ENCODE measurements around the gene TREH.

Gene TREH

DNA sequence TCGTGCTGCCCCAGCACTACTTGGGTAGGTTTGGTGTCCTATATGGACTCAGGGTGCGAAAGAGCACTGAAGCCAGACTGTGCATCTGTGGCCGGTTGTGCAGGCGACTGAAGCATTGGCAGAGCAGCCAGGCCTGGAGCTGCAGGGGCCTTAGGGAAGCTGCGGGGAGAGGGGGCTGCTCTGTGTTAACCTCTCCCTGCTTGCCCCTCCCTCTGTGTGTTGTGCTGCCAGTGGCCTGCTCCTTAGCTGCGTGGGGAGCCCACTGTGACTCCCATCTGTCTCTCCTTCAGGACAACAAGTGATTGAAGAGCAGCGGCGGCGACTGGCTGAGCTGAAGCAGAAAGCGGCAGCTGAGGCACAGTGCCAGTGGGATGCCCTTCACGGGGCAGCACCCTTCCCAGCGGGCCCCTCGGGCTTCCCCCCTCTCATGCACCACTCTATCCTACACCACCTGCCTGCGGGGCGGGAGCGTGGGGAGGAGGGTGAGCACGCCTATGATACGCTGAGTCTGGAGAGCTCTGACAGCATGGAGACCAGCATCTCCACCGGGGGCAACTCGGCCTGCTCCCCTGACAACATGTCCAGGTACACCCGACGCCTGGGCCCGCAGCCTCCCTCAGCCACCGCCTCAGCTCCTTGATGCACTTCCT is 34.3 kb downstream of the TREH start:
- DNase-seq = no peak

DNA sequence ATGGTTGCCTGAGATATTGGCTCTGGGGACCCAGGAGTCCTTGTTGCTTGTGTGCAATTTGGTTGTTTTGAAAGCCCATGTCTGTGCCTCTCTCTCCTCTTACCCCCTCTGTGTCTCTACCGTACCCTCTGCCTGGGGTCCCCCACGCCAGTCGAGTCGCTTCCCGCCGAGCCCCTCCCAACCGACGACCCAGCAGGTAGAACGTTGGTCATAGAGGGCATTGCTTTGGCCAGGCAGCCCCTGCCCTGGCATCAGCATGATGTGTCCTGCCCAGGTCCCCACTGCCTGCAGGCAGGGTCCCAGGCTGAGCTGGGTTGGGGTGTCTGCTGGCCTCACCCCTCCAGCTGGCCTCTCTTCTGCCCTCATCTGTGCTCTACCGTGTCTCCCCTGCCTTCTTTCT is 35.0 kb downstream of the TREH start:
- no peak for DNase-seq

DNA sequence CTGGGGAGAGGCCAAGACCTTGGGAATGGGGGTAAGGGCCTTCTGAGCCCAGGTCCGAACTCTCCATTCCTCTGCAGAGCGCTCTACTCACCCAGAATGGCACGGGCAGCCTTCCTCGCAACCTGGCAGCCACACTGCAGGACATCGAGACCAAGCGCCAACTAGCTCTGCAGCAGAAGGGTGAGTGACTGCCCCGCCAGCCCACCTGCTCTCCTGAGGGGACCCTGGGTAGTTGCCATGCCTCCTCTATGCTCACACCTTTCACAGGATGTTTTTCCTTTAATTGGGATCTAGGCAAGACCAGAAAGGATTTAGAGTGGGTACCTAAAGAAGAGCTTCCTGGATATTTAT is 35.5 kb downstream of the TREH start:
- DNase-seq = no peak

DNA sequence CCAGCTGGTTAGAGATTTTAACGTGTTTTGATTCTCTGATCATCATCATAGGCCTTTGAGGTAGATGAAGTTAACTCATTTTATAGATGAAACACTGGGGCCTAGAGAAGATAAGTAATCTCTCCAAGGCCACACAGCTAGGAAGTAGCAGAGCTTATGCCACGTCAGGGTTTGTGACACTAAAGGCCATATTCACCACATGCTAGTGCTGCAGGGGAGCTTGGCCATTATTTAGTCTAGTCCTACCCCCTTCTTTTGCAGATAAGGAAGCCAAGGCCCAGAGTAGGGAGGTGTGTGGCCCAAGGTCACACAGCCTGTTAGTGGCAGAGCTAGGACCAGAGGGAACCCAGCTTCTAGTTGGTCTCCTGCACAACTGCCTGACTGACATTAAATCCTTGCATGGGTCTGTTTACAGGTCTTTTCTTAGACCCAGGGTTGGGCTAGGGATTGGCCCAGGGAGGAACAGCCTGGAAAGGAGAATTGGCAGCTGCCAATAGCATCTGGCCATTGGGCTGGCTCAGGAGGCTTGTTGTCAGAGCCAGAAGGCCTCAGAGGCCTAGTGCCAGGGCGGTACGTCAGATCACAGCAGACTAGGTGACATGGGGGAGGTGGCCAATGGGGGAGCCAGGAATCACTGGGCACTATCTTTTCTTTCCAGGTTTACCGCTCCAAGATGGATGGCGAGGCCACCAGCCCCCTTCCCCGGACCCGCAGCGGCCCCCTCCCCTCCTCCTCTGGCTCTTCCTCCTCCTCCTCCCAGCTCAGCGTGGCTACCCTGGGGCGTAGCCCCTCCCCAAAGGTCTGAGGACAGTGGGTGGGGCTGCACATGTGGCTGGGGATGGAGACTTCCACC is 36.1 kb downstream of the TREH start:
- DNase-seq = no peak

DNA sequence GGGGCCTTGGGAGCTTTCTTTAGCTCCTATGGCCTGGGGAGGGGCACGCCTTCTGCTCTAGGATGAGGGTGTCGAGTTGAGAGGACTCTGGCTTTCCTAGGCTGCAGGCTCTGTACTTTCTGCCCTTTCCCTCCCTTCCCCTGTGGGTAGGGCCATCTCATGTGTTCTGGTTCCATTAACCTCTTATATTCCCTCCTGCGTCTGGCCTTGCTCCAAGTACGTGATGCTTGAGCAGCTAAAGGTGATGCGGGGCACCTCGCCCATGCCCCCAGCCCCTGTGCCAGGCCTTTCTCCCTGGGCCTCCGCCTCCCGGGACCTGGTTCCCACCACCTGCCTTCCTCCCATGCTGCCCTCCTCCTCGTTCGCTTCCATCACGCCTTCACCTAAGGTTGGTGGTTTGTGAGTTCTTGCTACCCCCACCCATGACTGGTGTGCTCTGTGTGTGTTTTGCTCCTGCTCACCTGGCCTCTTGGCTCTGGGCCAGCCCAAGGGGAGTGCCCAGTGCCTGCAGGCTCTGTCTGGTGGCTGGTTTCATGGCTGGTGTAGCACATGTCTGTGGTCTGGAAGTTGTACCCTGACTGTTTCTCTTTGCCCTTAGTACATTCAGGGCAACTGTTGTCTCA is 37.9 kb downstream of the TREH start:
- no peak for DNase-seq

DNA sequence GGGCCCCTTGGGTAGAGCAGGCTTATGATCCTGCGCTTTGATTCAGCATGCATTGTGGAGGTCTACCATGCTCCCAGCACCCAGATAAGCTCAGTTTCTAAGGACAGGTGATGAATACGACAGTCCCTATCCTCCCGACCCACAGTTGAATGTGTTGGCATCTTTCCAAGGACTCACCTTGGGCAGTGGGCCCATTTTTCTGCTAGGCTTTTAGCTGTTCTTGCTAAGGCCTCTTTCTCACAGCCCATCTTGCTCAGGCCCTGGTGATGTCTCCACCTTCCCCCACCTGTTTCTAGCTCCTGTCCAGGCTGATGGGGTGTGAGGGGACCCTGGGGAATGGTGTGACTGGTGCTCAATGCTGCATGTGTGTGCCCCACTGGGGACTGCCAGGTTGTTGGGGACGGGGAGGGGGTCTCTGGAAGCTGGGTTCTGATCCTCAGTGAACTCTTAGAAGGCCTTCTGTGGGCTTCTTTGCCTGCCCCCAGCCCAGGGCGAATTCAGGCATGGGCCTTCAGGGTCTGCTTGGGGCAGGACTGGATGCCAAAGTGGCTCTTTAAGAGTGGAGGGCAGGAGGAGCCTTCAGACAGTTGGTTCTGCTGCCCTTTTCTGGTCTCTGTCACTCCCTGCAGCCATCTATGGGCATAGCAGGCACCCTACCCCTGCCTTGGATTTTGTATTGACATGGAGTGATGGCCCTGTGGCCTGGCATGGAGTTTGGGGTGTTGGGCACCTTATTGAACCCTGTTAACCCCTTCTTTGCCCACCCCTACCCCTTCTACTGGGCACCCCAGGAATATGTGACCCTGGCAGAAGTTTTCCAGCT is 38.9 kb downstream of the TREH start:
- DNase-seq = no peak

DNA sequence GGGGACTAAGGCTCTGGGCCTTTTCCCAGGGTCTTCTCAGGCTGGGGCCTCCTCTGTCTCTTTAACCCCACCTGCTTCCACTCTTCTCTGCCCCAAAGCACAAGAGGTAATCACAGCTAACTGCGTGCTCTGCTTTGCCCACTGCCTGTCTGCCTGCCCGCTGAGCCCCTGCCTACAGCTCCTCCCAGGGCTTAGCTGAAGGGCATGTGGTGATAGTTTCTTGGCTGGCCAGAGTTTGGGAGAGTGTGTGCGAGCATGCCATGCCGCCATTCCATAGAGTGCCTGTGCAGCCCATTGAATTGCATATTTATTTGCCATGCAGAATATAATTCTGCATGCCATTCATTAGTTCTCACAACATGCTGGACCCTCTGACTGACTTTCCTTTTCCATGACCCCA is 39.6 kb downstream of the TREH start:
- DNase-seq = no peak

DNA sequence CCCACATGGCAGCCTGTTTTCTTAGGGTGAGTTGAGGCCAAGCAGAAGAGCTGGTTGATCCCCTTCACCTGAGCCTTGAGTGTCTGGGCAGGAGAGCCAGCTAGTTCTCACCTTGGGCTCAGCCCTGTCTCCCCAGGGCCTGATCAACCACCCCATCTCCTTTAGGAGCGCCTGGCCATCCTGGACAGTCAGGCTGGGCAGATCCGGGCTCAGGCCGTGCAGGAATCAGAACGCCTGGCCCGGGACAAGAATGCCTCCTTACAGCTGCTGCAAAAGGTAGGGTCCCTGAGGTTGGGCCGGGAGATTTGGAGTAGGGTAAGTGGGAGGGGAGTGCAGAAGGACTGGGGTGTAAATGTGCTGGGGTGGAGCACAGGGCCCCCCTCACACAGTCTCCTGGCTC is 40.7 kb downstream of the TREH start:
- no peak for DNase-seq

DNA sequence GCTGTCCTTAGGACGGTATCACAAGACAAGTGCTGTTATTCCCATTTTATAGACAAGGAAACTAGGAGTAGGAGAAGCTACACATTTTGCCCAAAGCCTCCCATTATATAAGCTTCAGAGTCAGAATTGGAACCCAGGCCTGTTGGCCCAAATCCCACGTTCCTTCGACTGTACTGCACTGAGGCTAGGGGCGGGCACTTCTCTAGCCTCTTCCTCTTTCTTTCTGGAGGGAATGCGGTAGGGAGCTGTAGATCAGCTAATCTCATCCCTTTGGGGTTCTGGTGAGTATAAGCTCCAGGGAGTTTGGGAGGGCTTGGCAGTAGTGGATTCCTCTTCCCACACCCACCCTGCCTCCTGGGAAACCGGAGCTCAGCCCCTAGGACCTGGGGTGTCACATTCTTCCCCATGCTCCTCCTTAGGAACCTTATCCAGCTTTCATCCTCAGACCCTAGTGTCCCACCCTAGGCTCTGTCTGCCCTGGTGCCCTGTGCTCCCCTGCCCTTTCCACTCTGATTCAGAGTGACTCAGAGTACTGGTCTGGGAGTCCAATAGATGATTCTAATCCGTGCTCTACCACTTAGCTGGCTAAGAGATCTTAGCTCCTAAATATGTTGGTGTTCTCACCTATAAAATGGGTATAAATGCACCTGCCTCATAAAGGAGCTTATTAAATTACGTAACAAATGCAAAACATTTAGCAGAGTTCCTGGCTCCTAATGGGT is 42.7 kb downstream of the TREH start:
- DNase-seq = no peak

DNA sequence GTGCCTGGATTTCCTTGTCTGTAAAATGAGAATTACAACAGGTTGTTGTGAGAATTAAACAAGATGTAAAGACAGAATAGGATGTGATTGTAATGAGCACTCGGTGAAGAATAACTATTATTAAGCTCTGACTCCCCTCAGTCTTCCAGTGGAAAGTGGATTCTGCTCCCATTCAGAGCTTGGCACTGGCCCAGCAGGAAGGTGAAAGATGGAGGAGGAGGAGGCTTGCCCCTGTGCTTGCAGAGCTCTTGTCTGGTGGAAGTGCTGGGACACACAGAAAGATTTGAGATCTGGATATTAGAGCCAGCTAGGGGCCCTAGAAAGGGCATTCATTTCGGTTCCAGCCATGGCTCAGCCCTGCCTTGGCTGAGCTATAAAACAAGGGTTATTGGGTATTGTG is 43.8 kb downstream of the TREH start:
- DNase-seq = no peak

DNA sequence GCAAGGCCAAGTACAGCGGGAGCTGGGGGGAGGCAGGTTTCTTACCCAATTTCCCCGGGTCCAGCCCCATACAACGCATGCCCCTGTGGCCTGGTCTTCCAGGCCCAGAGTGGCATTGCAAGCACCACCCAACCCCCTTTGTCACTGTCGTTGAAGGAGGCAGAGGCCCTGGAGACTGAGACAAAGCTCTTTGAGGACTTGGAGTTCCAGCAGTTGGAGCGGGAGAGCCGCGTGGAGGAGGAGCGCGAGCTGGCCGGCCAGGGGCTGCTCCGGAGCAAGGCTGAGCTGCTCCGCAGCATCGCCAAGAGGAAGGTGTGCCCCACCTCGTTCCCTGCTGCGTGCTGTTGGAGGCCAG is 44.2 kb downstream of the TREH start:
- DNase-seq = no peak

DNA sequence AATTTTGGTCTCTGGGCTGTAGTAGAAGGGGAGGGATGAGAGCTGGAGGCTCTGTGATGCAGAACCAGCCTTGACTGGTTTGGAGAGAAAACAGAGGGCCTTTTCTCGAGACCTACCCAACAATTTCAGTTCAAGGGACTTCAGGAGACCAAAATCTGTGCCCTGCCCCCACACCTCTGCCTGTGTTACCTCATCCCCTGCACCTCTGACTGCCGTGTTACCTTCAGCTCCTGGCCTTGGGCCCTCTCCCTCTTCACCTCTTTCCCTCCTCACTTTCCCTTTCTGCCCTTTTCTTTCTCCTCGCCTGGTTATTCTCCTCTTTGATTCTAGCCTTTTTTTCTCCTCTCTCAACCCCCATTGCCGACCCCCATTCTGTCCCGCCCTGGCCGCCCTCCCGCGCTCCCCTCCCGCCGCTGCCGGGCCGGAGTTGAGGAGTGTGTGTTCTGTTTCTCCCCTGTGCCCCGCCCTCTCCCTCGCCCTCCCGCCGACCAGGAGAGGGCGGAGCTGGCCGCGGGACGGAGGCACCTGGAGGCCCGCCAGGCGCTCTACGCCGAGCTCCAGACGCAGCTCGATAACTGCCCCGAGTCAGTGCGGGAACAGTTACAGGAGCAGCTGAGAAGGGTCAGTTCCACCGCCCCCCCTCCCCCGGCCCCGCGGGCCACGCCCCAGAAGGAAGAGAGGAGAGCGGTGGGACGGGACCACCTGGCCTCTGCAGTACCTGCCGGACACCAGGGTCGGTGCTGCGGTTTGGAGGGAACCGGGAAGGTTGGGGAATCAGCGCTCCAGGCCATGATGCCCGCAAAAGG is 44.8 kb downstream of the TREH start:
- peak in 2 of 5 donors; percentile 6 to 7 for DNase-seq

DNA sequence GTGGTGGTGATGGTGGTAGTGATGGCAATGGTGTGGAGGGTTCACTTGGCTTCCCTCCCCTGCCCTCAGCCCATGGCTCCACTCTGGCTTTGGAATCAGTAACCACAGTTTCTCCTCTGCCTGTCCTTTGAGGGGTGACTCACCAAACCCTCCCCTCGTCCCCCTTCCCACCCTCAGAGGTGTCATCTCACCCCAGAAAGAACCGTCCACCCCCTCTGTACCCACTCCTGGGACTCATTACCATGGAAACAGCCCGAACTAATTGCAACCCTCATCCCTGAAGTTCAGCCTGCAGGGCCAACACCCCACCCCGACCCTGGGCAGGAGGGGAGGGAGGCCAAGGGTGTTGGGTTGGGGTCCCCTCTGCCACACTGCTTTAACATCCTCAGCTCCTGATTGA is 45.5 kb downstream of the TREH start:
- no peak for DNase-seq

DNA sequence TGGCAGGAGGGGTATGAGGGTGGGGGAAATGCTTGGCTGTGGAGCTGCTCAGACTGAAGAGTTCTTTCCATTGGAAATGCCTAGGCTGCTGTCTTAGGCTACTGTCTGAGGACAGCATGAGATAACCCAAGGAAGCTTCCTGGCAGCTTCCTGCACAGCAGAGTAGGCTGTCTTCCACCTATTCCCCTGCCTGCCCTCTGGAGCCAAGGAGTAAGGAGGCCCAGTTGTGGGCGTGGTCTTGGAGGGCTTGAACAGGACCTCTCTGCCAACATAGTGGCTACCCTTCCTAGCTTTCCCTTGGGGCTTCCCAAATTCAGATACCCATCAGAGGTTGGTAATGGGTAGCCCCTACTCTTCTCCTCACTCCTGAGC is 46.1 kb downstream of the TREH start:
- no peak for DNase-seq

DNA sequence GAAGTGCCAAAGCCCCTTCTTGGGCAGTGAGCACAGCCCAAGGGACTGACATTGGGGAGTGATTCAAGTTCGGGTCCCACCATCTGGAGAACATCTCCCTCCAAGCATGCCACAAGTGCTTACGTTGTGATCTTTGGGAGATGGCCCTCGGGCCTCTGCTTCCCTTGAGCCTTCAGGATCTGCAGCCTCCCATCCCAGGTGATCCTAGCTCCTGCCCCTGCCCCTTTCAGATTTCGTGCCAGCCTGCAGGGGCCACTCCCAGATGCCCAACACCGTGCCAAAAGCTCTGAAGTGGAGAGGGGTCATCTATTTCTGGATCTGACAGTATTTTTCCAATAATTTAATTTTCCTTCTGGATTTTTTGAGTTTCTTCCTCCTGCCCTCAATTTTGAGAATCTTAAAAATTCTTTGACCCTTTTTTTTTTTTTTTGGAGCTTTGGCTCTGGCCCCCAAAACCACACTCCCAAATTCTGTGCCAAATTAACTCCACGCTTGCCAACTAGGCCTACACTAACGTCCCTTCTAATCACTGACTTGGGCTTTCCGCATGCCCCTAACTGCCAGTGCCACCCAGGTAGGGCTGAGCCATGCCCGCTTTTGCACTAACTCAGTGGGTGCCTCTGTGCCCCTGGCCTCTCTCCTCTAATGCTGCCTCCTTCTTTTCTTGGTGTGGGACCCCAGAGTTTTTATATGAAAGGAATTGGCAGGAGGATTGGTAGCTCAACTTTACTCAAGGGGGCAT is 46.7 kb downstream of the TREH start:
- DNase-seq = no peak

DNA sequence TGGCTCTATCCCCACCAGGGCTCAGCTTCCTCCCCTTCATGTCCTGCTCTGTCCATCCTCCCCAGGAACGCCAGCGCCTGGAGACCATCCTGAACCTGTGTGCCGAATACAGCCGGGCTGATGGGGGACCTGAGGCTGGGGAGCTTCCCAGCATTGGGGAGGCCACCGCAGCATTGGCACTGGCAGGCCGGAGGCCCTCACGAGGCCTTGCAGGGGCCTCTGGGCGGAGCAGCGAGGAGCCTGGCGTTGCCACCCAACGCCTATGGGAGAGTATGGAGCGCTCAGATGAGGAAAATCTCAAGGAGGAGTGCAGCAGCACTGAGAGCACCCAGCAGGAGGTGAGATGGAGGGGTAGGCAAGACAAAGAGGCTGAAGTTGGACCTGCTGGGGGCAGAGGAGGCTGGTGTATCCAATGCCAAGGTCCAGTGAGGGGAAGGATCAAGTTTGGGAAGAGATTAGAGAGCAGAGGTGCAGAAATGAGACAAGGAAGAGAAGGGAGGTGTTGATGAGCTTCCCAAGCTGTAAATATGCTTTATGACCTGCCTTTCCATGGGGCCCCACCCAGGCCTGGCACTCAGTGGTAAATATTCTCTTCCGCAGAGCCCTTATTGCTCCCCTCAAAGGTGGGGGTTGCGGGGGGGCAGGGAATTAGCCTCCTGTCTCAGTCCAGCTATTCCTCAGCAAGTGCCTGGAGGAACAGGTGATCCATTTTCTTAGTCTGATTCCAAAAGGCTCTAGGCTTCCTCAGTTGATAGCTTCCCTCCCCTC is 48.1 kb downstream of the TREH start:
- DNase-seq = no peak

DNA sequence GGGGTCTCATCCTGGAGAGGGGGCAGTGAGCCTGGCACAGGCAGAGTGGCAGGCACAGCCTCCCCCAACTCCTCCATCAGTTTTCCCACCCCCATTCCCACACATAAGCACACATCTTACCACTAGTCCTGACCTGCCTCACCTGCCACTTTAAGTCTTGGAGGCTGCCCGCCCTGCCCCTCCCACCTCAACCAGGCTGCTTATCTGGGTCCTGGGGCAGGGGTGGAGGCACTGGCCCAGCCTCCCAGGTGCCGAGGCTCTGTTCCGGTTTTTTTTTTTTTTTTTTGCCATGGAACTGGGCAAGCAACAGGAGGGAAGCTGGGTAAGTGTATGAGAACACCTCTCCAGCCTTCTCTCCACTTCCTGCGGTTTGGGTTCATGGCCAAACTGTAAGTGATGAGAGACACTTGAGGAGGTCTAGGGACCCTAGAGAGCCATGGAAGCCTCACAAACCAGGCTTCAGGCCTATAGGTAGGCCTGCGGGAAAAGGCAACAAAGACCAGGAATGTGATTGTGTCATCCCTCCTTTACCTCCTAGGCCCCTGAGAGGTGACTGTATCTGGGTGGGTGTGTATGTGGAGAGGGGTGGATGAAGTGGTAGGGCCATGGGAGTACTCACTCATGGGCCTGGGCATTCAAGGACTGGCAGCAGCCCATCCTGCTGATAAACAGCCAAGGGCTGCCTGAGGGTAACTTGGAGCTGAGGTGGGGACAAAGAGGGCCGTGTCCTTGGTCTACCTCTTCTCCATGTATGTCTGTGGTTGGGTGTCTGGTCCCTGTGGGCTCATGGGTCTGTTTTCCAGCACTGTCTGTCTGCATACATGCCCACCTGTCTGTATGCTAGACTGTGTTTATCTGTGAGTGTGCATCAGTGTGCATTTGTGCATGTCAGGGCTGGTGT is 49.4 kb downstream of the TREH start:
- DNase-seq = no peak

DNA sequence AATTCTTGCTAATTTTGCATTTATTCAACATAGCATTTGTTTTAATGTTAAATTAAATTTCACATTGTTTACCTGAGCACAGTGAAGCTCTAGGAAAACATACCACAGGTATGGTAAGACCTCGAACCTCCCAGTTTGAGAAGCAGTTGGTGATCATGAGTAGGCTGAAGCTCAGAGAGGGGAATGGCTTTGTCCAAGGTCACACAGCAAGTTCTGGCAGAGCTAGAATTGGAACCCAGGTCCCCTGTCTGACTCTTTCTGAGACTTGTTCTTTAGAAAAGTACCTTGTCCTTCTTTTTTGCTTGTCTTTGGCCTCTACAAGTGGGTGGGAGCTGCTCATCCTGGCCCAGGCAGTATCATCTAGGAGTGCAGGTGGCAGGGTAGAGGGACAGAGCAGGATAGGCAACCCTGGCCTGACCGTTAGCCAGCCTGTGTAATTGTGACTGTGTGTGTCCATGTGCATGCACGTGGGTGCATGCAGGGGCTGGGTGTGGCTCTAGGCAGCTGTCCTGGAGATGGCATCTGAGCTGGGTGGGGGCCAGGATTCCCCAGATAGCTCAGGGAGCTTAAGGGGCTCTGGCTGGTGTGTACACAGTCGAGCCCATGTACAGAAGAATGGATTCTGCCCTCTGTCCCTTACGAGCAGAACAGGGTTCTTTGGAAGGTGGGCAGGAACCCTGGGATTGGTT is 50.4 kb downstream of the TREH start:
- no peak for DNase-seq

DNA sequence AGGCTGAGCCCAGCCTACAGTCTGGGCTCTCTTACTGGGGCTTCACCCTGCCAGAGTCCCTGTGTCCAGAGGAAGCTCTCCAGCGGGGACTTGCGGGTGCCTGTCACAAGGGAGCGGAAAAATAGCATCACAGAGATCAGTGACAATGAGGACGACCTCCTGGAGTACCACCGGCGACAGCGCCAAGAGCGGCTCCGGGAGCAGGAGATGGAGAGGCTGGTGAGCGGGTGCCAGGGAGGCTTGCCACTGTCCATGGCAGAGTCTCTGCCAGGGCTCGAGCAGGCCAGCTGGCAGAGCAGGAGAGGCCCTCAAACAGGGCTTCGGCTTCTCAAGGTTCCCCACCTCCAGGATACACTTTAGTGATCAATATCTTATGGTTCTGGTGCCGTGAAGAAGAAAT is 51.0 kb downstream of the TREH start:
- no peak for DNase-seq
